ENCODE measurements around the gene GDF10.

GDF10 gene

GRCh38 chr10:47307381-47307780 lies 7.4 kb downstream of the GDF10 start:
- TF ChIP-seq CTCF (IDR thresholded peaks at IDR 0.05; ENCODE audit: low read depth, low read length): no peak
- no peaks in the 10 kb centered on the region for H3K36me3 ChIP-seq
- no peaks in the 10 kb centered on the region for H3K4me1 ChIP-seq
- no peaks in the 10 kb centered on the region for H3K9me3 ChIP-seq
- no peaks in the 10 kb centered on the region for H3K27me3 ChIP-seq
- H3K4me3 ChIP-seq (ENCODE audit: low read depth, low read length): no peak overlapping the region
- no peak for DNase-seq

- no peaks in the 10 kb centered on the region for H3K36me3 ChIP-seq
- no peaks in the 10 kb centered on the region for H3K4me1 ChIP-seq
- TF ChIP-seq CTCF (IDR thresholded peaks at IDR 0.05; ENCODE audit: low read depth, low read length): no peak
- H3K9me3 ChIP-seq: no peaks in the 10 kb centered on the region
- no peaks in the 10 kb centered on the region for H3K27me3 ChIP-seq
- no peak overlapping the region for H3K4me3 ChIP-seq (ENCODE audit: low read depth, low read length)
- DNase-seq: no peak
These were observed 8.8 kb downstream of the GDF10 start for GRCh38 chr10:47308775-47309174.

- peak; percentile 53 for TF ChIP-seq CTCF (IDR thresholded peaks at IDR 0.05; ENCODE audit: low read depth, low read length)
- Histone ChIP-seq H3K4me1 (no peaks in the 10 kb centered on the region), H3K9me3 (no peaks in the 10 kb centered on the region), H3K4me3 (ENCODE audit: low read depth, low read length) (no peak overlapping the region), H3K27me3 (no peaks in the 10 kb centered on the region), H3K36me3 (no peaks in the 10 kb centered on the region)
- no peak for DNase-seq
These were observed 9.6 kb downstream of the GDF10 start for GRCh38 chr10:47309408-47310089.

GRCh38 chr10:47310090-47310505 lies 10.1 kb downstream of the GDF10 start:
- DNase-seq: no peak
- Histone ChIP-seq H3K4me1 (no peaks in the 10 kb centered on the region), H3K9me3 (no peaks in the 10 kb centered on the region), H3K27me3 (no peaks in the 10 kb centered on the region), H3K36me3 (no peaks in the 10 kb centered on the region), H3K4me3 (ENCODE audit: low read depth, low read length) (no peak overlapping the region)
- TF ChIP-seq CTCF (IDR thresholded peaks at IDR 0.05; ENCODE audit: low read depth, low read length): no peak

GRCh38 chr10:47311193-47311931 lies 11.4 kb downstream of the GDF10 start:
- TF ChIP-seq CTCF (IDR thresholded peaks at IDR 0.05; ENCODE audit: low read depth, low read length): no peak
- Histone ChIP-seq H3K27me3 (no peaks in the 10 kb centered on the region), H3K36me3 (no peaks in the 10 kb centered on the region), H3K9me3 (no peaks in the 10 kb centered on the region), H3K4me3 (ENCODE audit: low read depth, low read length) (no peak overlapping the region), H3K4me1 (no peaks in the 10 kb centered on the region)
- peak; percentile 55 for DNase-seq
